AG04450 (cell line): Measurements from ENCODE around the gene MAB21L2. TPM values are rescaled to one million over a fixed set of nuclear protein-coding genes. Genes with fewer than 3 reads are reported as not detected.
"Not testable (repeated sequence)": the region's sequence is repeated elsewhere in the genome, so short reads cannot be mapped to it uniquely, and the experiment has no call there.

Experiments used
- CTCF ChIA-PET: fragments of 300-600, 350-600 bp; formaldehyde crosslinking; extraction: SDS; loops from one replicate; lab custom pipeline; 2022; ENCODE audit warnings: antibody characterized with exemption, inconsistent platforms; lab: Charles Lee
- POLR2A ChIA-PET: fragments of 350-600 bp; formaldehyde crosslinking; extraction: SDS; loops from one replicate; lab custom pipeline; 2021; ENCODE audit warnings: antibody characterized with exemption, inconsistent platforms; lab: Yijun Ruan, JAX
- DNase-seq: peaks from one replicate; pipeline ENCODE4 v3.0.0-alpha.2; 2011; ENCODE audit warnings: low read depth, low spot score
- H3K27ac ChIP-seq: one replicate; pipeline ENCODE4 v1.5.1; 2012; ENCODE audit warnings: low read depth, low read length, control low read depth
- H3K27me3 ChIP-seq: one replicate; pipeline ENCODE4 v1.6.0; 2012; ENCODE audit warnings: low read length; ENCODE audit not compliant: control insufficient read depth, insufficient read depth
- H3K4me3 ChIP-seq: 2 replicates; pipeline ENCODE4 v1.5.1; 2011; ENCODE audit warnings: mild to moderate bottlenecking, low read depth, low read length, control low read depth
- H3K9me3 ChIP-seq: 2 replicates; pipeline ENCODE4 v1.5.1; 2012; ENCODE audit warnings: low read length; ENCODE audit not compliant: control insufficient read depth, insufficient read depth
- polyA plus RNA-seq: library from polyadenylated mRNA; depleted of rRNA; stranded (reverse); fragments of >200 nt; gene quantifications from 2 replicates; pipeline ENCODE4 v1.2.3, GENCODE V29; 2011
- TF ChIP-seq, protein P1 (sequence below): IDR thresholded peaks from 2 replicates; pipeline ENCODE4 v1.5.1; 2011; ENCODE audit warnings: low read depth, low read length, control low read depth, inconsistent platforms

MAB21L2 gene
- polyA plus RNA-seq, 1 experiment = 3.3 TPM

DNA sequence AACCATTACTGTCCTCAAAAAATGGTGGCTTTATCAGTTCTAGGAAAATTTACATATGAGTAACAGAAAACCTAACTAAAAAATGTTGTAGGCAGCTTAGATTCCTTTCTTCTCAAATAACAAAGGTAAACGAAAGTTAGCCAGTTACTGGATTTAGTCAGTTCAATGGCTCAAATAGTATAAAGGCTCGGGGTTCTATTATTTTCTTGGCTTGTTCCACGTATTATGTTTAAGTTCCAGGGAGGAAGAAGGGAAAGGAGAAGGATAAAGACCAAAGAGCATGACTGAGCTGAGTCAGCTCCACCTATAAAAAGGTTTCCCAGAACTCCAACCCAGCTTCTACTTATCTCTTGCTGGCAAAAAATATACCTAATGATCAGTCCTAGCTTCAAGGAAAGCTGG lies 41.0 kb upstream of the MAB21L2 start:
- no peak for DNase-seq
- POLR2A ChIA-PET = no interaction called here
- Histone ChIP-seq H3K27me3 (no peaks in the 10 kb centered on the region), H3K27ac (no peak overlapping the region), H3K9me3 (no peaks in the 10 kb centered on the region), H3K4me3 (no peak overlapping the region)
- TF ChIP-seq, protein P1, sequence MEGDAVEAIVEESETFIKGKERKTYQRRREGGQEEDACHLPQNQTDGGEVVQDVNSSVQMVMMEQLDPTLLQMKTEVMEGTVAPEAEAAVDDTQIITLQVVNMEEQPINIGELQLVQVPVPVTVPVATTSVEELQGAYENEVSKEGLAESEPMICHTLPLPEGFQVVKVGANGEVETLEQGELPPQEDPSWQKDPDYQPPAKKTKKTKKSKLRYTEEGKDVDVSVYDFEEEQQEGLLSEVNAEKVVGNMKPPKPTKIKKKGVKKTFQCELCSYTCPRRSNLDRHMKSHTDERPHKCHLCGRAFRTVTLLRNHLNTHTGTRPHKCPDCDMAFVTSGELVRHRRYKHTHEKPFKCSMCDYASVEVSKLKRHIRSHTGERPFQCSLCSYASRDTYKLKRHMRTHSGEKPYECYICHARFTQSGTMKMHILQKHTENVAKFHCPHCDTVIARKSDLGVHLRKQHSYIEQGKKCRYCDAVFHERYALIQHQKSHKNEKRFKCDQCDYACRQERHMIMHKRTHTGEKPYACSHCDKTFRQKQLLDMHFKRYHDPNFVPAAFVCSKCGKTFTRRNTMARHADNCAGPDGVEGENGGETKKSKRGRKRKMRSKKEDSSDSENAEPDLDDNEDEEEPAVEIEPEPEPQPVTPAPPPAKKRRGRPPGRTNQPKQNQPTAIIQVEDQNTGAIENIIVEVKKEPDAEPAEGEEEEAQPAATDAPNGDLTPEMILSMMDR = no peak
- CTCF ChIA-PET = interaction anchor here (0.8 kb wide), 1 partner anchor 326 kb away, joined by 3 read pairs; no protein-coding TSS in a partner anchor

DNA sequence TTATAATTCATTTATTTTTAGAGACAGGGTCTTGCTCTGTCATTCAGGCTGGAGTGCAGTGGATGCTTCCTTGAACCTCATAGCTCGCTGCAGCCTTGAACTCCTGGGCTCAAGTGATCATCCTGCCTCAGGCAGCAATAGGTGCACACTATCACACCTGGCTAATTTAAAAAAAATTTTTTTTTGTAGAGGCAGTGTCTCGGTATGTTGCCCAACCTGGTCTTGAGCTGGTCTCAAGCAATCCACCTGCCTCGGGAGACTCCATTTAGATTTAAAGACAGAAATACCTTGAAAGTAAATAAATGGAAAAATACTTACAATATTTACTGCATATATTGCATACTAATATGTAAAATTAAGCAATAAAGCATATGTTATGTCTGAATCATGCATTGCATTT lies 40.3 kb upstream of the MAB21L2 start:
- POLR2A ChIA-PET = no interaction called here

DNA sequence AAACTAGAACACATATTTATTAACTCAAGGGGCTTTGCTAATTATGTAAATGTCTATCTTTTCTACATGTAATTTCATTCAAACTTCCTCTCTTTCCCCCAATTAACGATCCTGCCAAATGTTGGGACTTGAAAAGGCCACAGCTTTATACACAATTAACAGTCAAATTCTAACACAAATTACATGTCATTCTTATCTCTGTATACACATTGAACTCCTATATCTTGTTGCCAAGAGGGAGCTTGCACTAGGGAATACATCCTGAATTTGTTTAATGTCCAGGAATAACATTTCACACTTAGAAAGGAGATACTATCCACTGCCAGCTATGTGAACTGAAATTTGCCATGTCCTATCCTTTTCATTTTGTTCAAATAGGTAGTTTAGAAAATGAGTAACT lies 38.9 kb upstream of the MAB21L2 start:
- TF ChIP-seq, protein P1 = no peak
- POLR2A ChIA-PET = no interaction called here
- CTCF ChIA-PET = no interaction called here
- DNase-seq = no peak
- H3K27me3 ChIP-seq = no peaks in the 10 kb centered on the region
- no peaks in the 10 kb centered on the region for H3K9me3 ChIP-seq
- no peak overlapping the region for H3K27ac ChIP-seq
- H3K4me3 ChIP-seq = no peak overlapping the region

More for the DNA sequence above, 40.3 kb upstream of the MAB21L2 start:
- Histone ChIP-seq H3K27ac (no peak overlapping the region), H3K4me3 (no peak overlapping the region), H3K9me3 (no peaks in the 10 kb centered on the region), H3K27me3 (no peaks in the 10 kb centered on the region)
- CTCF ChIA-PET = no interaction called here
- no peak for DNase-seq
- TF ChIP-seq, protein P1 = no peak

DNA sequence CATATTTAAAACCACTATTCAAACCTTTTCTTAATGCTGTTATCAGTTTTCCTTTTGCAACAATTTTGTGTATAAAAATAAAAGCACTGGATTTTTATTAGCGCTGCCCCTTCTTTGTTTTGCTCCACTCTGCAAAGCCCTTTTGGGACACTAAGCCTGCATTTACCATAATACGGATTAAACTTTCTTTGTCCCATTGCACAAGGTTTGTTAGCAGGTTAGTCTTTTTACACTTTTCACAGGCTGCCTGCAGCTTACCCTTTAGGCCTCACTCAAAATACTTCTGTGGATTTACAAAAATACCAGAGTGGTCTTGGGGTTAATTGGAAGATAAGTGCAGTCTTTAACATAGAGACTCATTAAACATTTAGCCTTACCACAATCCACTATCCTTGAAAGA lies 35.7 kb upstream of the MAB21L2 start:
- TF ChIP-seq, protein P1 = no peak
- H3K9me3 ChIP-seq = no peaks in the 10 kb centered on the region
- no peak overlapping the region for H3K4me3 ChIP-seq
- H3K27me3 ChIP-seq = no peaks in the 10 kb centered on the region
- H3K27ac ChIP-seq = no peak overlapping the region
- DNase-seq = no peak
- CTCF ChIA-PET = interaction anchor here (1.7 kb wide), 1 partner anchor 321 kb away, joined by 5 read pairs; no protein-coding TSS in a partner anchor
- POLR2A ChIA-PET = no interaction called here

DNA sequence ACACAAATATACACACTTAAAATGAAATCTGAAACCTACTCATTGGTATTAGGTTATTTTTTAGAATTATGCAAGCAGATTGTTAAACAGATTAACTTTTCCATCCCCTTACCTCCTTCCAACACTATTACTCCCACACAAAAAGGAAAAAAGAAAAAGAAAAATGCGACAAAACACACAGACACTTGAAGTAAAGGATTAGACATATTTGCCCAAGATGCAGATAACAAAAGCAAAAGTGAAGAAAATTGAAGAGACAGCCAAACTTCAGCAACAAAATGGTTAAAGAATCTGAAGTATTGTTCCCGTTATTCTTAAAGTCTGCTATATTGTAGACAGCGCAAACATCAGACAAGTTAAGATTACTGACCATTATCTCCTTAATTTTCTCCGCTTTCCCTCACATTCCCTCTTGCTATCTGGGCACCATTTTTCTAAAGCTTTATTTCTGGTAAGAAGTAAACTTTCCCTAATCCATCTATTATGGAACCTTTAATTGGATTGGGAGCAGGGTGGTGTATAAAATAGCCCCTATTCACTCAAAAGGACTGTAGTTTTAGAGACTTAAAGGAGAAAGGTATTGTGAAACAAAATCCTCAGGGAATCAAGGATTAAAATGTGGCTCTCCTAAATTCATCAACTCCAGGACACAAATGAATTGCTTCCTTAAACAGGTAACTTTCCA lies 34.7 kb upstream of the MAB21L2 start:
- no peak overlapping the region for H3K27ac ChIP-seq
- CTCF ChIA-PET = no interaction called here
- no peaks in the 10 kb centered on the region for H3K9me3 ChIP-seq
- H3K4me3 ChIP-seq = no peak overlapping the region
- no peak for DNase-seq
- no peaks in the 10 kb centered on the region for H3K27me3 ChIP-seq
- TF ChIP-seq, protein P1 = no peak
- POLR2A ChIA-PET = no interaction called here

DNA sequence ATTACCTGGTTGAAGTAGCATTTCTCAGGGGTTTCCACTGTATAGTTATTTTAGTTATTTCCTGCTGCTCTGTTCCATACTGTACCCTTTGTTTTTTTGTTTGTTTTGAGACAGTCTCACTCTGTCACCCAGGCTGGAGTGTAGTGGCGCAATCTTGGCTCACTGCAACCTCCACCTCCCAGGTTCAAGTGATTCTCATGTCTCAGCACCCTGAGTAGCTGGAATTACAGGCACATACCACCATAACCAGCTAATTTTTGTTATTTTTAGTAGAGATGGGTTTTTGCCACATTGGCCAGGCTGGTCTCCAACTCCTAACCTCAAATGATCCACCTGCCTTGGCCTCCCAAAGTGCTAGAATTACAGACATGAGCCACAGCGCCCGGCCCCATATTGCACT lies 24.1 kb upstream of the MAB21L2 start:
- POLR2A ChIA-PET, DNase-seq, H3K9me3 ChIP-seq, H3K4me3 ChIP-seq, H3K27ac ChIP-seq, H3K27me3 ChIP-seq: not testable (repeated sequence)
- CTCF ChIA-PET = interaction anchor here (1.3 kb wide), 1 partner anchor 309 kb away, joined by 4 read pairs; no protein-coding TSS in a partner anchor
